GM12873 (cell line): ENCODE results near the gene COLQ.

Experiments used
- TF ChIP-seq, protein P1 (sequence below): IDR thresholded peaks from 2 replicates; pipeline ENCODE4 v1.5.1; 2012; ENCODE audit warnings: low read depth, mild to moderate bottlenecking, moderate library complexity, low read length, control low read depth; ENCODE audit not compliant: insufficient read depth; ENCODE audit errors: missing control alignments

COLQ gene

DNA sequence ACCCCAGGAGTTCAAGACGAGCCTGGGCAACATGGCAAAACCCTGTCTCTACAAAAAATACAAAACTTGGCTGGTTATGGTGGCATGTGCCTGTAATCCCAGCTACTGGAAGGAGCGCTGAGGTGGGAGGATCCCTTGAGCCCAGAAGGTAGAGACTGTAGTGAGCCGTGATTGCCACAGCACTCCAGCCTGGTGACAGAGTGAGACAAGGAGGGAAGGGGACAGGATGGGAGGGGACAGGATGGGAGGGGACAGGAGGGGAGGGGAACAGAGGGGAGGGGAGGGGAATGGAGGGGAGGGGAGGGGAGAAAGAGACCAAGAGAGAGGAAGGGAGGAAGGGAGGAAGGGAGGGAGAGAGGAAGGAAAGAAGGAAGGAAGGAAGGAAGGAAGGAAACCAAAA, 11.0 kb downstream of the COLQ start:
- TF ChIP-seq, protein P1, sequence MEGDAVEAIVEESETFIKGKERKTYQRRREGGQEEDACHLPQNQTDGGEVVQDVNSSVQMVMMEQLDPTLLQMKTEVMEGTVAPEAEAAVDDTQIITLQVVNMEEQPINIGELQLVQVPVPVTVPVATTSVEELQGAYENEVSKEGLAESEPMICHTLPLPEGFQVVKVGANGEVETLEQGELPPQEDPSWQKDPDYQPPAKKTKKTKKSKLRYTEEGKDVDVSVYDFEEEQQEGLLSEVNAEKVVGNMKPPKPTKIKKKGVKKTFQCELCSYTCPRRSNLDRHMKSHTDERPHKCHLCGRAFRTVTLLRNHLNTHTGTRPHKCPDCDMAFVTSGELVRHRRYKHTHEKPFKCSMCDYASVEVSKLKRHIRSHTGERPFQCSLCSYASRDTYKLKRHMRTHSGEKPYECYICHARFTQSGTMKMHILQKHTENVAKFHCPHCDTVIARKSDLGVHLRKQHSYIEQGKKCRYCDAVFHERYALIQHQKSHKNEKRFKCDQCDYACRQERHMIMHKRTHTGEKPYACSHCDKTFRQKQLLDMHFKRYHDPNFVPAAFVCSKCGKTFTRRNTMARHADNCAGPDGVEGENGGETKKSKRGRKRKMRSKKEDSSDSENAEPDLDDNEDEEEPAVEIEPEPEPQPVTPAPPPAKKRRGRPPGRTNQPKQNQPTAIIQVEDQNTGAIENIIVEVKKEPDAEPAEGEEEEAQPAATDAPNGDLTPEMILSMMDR: no peak

DNA sequence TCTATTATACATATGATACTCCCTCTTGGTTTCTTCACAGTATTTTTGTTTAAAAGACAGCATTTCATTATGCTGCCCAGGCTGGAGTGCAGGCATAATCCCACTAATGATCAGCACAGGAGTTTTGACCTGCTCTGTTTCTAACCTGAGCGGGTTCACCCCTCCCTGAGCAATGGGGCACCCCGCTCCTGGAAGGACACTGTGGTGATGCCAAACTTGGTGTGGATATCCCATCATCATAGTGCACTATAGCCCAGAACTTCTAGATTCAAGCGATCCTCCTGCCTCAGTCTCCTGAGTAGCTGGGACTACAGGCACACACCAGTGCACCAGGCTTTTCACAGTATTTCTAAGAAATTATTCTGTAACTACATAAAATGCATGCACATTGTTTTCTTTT, 14.9 kb downstream of the COLQ start:
- TF ChIP-seq, protein P1: no peak

DNA sequence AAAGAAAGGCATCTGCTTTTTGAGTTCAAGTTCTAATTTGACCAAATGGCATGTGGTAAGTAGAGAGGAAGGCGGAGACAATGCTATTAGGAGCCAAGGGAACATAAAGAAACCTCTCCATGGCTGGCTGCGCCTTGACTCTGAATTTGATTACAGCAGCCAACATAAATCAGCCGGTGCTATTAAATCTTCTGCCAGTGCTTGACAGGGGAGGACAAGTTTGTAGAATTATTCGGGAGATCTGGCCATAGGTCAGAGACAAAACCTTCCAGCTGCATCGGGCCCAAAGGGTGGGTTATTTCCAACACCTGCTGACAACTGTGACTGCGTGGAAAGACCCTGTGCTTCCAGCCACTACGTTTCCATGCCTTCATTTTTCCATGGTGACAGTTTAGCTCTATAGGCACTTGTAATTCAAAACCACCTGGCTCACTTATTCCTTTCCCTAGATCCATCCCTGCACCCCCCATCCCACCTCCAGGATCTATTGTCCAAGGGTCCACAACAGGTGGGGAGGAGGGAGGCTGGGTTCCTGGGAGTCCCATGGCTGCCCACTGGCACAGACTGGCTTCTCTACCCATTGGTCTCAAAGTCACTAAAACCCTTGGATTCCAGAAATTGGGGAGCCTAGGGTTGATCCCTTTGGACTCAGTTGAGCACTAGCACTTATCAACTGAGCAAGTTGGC, 15.9 kb downstream of the COLQ start:
- TF ChIP-seq, protein P1: no peak

DNA sequence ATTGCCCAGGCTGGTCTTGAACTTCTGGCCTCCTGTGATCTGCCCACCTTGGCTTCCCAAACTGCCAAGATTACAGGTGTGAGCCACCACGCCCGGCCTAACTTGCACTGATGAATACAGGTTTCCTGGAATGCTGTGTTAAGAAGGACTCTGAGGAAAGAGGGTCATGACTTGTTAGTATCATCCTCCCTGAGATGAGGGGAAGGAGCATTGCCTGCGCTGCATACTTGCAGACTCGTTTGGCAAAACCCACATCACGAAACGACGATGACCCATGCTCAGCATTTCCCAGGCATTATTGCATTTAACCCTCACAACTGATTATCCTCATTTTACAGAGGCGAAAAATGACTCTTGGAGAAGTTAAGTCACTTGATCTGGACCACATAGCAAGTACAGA, 18.9 kb downstream of the COLQ start:
- TF ChIP-seq, protein P1: no peak

DNA sequence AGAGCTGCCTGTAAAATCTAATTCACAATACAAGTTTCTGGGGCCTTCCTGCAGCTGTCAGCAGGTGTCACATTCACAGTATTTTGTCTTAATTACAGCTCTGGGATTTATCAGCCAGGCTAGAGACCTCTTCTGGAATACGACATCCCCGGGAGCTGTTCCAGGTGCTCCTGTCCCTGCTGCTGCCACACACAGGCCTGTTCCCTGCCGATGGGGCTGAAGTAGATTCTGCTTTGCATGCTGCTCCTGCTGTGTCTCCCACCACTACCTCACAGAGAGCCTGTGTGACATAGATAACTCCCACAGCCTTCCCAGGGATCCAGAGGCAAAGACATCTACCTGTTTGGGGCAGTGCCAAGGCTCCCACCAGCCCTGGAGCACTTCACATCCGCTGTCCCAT, 20.4 kb downstream of the COLQ start:
- TF ChIP-seq, protein P1: no peak

DNA sequence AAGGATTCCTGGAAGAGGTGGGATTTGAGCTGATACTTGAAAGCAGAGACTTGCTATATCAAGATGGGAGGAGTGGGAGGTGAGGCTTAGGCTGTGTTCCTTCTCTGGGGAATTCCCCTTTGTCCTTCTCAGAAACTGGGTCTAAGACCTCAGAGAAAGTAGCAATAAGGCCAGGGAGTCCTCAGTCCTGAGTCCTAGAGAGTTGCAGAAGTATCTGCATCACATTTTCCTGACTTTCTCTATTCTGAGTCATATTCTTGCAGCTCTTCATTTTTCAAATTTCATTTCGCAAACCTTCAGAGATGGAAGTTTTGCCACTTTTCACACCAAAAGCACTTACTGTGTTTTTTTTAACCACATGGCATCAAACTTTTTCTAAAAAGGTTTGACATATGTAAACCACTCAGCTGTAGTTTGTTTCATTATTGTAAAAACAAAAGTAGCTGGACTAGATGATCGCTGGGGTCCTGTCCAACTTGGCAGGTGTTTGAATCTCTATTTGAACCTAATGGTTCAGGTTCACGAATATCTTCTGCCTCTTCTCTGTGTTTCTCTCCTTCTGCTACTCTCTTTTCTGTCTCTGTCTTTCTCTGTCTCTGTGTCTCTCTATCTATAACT, 21.3 kb downstream of the COLQ start:
- TF ChIP-seq, protein P1: no peak

DNA sequence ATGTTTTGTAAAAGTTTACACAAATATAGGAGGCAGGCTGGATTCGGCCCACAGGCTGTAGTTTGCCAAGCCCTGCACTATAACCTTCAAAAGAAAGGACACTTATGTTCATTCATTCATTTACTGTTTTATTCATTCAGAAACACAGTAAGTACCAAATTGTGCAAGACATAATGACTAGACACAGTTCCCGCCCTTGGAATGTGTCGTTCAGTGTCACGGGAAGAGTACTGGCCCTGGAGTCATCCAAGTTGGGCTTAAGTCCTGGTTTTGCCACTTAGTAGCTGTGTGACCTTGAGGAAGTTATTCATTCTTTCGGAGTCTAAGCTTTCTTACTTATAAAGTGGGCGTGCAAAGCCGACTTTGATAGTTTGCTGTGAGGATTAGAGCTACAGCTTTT, 22.0 kb downstream of the COLQ start:
- TF ChIP-seq, protein P1: no peak
